CD4-positive, alpha-beta T cell (primary cell): ENCODE data around the gene USP9X. TPM values are rescaled to one million over a fixed set of nuclear protein-coding genes. Genes with fewer than 3 reads are reported as not detected.
"Not testable (repeated sequence)": the region's sequence is repeated elsewhere in the genome, so short reads cannot be mapped to it uniquely, and the experiment has no call there.

Experiments used
- ATAC-seq: fragments of 200-7000 bp; cut with Tn5 transposase; one replicate; pipeline ENCODE4 v1.10.0; 2022; ENCODE audit warnings: mild to moderate bottlenecking; ENCODE audit not compliant: poor library complexity
- CTCF ChIA-PET: fragments of 350-600 bp; sonication (Branson Sonifier 250); formaldehyde crosslinking; loops from one replicate; lab custom pipeline; 2021; ENCODE audit warnings: antibody characterized with exemption, inconsistent platforms; lab: Charles Lee
- POLR2A ChIA-PET: fragments of 350-600 bp; sonication (Branson Sonifier 250); formaldehyde crosslinking; loops from one replicate; lab custom pipeline; 2021; ENCODE audit warnings: antibody characterized with exemption, inconsistent platforms; lab: Charles Lee
- DNase-seq, 14 experiments: peaks; one replicate each; pipeline ENCODE4 v3.0.0-alpha.2; 2013 to 2020; ENCODE audit warnings: mixed read lengths in 2 of 14
- H3K27ac ChIP-seq, 2 donors: one replicate each; pipeline versions ENCODE4 v1.5.1 to v1.7.0; 2013; ENCODE audit warnings: low read length in 2 of 2, low read depth in 1 of 2, mild to moderate bottlenecking in 1 of 2
- H3K27me3 ChIP-seq, 2 experiments: 1 replicate in 1 of 2; 2 replicates in 1 of 2; pipeline versions ENCODE4 v1.6.1 to v1.7.0; 2013; ENCODE audit warnings: low read length in 2 of 2, control low read depth in 1 of 2, mild to moderate bottlenecking in 1 of 2, moderate library complexity in 1 of 2; ENCODE audit not compliant: insufficient read depth in 2 of 2, control insufficient read depth in 1 of 2
- H3K36me3 ChIP-seq: one replicate; pipeline ENCODE4 v1.6.1; 2013; ENCODE audit warnings: low read length, control low read depth; ENCODE audit not compliant: insufficient read depth
- H3K4me1 ChIP-seq: one replicate; pipeline ENCODE4 v1.6.1; 2013; ENCODE audit warnings: low read length, control low read depth; ENCODE audit not compliant: insufficient read depth
- H3K4me3 ChIP-seq: one replicate; pipeline ENCODE4 v1.5.1; 2013; ENCODE audit warnings: mild to moderate bottlenecking, low read length, moderate library complexity
- H3K9me3 ChIP-seq, 2 experiments: 1 replicate in 1 of 2; 2 replicates in 1 of 2; pipeline versions ENCODE4 v1.6.1 to v1.7.0; 2013; ENCODE audit warnings: low read length in 2 of 2, mild to moderate bottlenecking in 2 of 2, control low read depth in 1 of 2, moderate library complexity in 1 of 2; ENCODE audit not compliant: control insufficient read depth in 1 of 2, insufficient read depth in 1 of 2
- H3K27ac Mint-ChIP-seq: one replicate; pipeline ENCODE4 v1.8.0; 2020; ENCODE audit warnings: mixed read lengths
- H3K27me3 Mint-ChIP-seq: one replicate; pipeline ENCODE4 v1.8.0; 2021; ENCODE audit warnings: mixed read lengths
- H3K36me3 Mint-ChIP-seq: one replicate; pipeline ENCODE4 v1.8.0; 2021; ENCODE audit warnings: low read depth, mixed read lengths
- H3K4me1 Mint-ChIP-seq: one replicate; pipeline ENCODE4 v1.8.0; 2021; ENCODE audit warnings: low read depth, mixed read lengths
- H3K4me3 Mint-ChIP-seq: one replicate; pipeline ENCODE4 v1.8.0; 2020; ENCODE audit warnings: mild to moderate bottlenecking, mixed read lengths
- H3K9me3 Mint-ChIP-seq: one replicate; pipeline ENCODE4 v1.8.0; 2020; ENCODE audit warnings: mixed read lengths
- CTCF ChIP-seq: fragments of 200-600 bp; IDR thresholded peaks from one replicate; pipeline ENCODE4 v1.8.0; 2022; ENCODE audit warnings: antibody characterized with exemption, mild to moderate bottlenecking
- intact Hi-C, 2 experiments: fragments of 100-400 bp; cut with DNase I in 1 of 2; cut with micrococcal nuclease in 1 of 2; formaldehyde crosslinking; loops; one replicate each; pipeline versions ENCODE4 v1.15.1 to v1.9.0; 2023 to 2025; cut with DNase I, micrococcal nuclease
- total RNA-seq, 174 experiments: library from RNA in 2 of 174; stranded (reverse) in 2 of 174; gene quantifications; one replicate each; pipeline ENCODE4 v1.2.3 and lab custom pipeline; 2021 to 2026

Gene USP9X
- total RNA-seq, 2 experiments from 2014 or later, result 70.4 to 74.8 TPM

- H3K27ac ChIP-seq, result no peak overlapping the region
- ATAC-seq, result no peak
- no peaks in the 10 kb centered on the region for H3K9me3 Mint-ChIP-seq
These were observed 25.8 kb downstream of the USP9X start for GRCh38 chrX:41110801-41111625.

DNA sequence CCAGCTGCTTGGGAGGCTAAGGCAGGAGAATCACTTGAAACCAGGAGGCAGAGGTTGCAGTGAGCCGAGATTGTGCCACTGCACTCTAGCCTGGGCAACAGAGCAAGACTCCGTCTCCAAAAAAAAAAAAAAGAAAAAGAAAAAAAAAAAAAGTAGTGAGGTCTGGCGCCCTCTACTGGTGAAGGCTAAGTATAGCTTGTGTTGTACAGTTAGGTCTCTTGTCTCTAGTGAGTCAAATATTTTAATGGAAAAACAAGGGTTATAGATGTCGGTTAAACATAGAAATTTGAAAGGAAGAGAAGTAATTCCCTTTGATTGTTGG, 29.8 kb downstream of the USP9X start:
- not testable (repeated sequence) for H3K27ac ChIP-seq, H3K4me3 ChIP-seq, H3K9me3 ChIP-seq, H3K36me3 Mint-ChIP-seq, H3K36me3 ChIP-seq, H3K9me3 Mint-ChIP-seq, H3K27me3 ChIP-seq, H3K27me3 Mint-ChIP-seq
- DNase-seq, result peak in 7 of 14 experiments; percentile 1 to 73 (median 46)
- Mint-ChIP-seq H3K4me1 (peaks cover 79% of the 10 kb centered on the region), H3K27ac (peak overlapping the region; percentile 69), H3K4me3 (peak overlapping the region; percentile 50)
- peak; percentile 40 for ATAC-seq
- peaks cover 36% of the 10 kb centered on the region for H3K4me1 ChIP-seq
- ChIA-PET POLR2A (interaction anchor here (0.6 to 5.6 kb wide), 7 partner anchors 15 to 237 kb away, joined by 4 to 48 read pairs (median 5); partner anchors contain the start of gene USP9X), CTCF (interaction anchor here (0.6 to 4.1 kb wide), 30 partner anchors 8 to 1260 kb away, joined by 3 to 29 read pairs (median 3); partner anchors contain the start of gene USP9X)
- intact Hi-C loops, result loop anchor here (1.0 to 10.0 kb wide), 9 partner anchors 18 to 463 kb away; no protein-coding TSS in a partner anchor
- peak; percentile 61 for TF ChIP-seq CTCF

More at GRCh38 chrX:41110801-41111625, 25.8 kb downstream of the USP9X start:
- H3K27ac Mint-ChIP-seq, result peak overlapping the region; percentile 69
- H3K4me3 Mint-ChIP-seq, result peak overlapping the region; percentile 69
- TF ChIP-seq CTCF, result no peak
- peak in 2 of 14 experiments; percentile 23 to 34 for DNase-seq
- ChIA-PET CTCF (interaction anchor here (1.5 kb wide), 1 partner anchor 20 kb away, joined by 4 read pairs; no protein-coding TSS in a partner anchor), POLR2A (interaction anchor here (1.5 to 2.6 kb wide), 2 partner anchors 22 to 26 kb away, joined by 6 to 15 read pairs; partner anchors contain the start of gene USP9X)
- no peak overlapping the region for H3K4me3 ChIP-seq
- H3K4me1 Mint-ChIP-seq, result peaks cover 76% of the 10 kb centered on the region
- peaks cover 14% of the 10 kb centered on the region for H3K36me3 Mint-ChIP-seq
- H3K27me3 ChIP-seq, result no peaks in the 10 kb centered on the region
- H3K4me1 ChIP-seq, result peaks cover 21% of the 10 kb centered on the region
- peaks cover 0 to 5% of the 10 kb centered on the region in 2 experiments for H3K9me3 ChIP-seq
- no peaks in the 10 kb centered on the region for H3K36me3 ChIP-seq
- no peaks in the 10 kb centered on the region for H3K27me3 Mint-ChIP-seq
- intact Hi-C loops, result loop anchor here in 1 of 2 experiments (5.0 to 10.0 kb wide), 3 partner anchors 96 to 316 kb away; no protein-coding TSS in a partner anchor

GRCh38 chrX:41116948-41117347, 31.7 kb downstream of the USP9X start:
- Mint-ChIP-seq H3K27ac (peak overlapping the region; percentile 80), H3K4me1 (peaks cover 74% of the 10 kb centered on the region)
- CTCF ChIA-PET, result interaction anchor here (3.1 kb wide), 1 partner anchor 239 kb away, joined by 23 read pairs; no protein-coding TSS in a partner anchor

More at GRCh38 chrX:41116948-41117347, 31.7 kb downstream of the USP9X start:
- no peaks in the 10 kb centered on the region for H3K27me3 Mint-ChIP-seq
- Histone ChIP-seq H3K9me3 (no peaks in the 10 kb centered on the region), H3K4me1 (peaks cover 31% of the 10 kb centered on the region), H3K4me3 (no peak overlapping the region), H3K27ac (no peak overlapping the region), H3K36me3 (no peaks in the 10 kb centered on the region), H3K27me3 (no peaks in the 10 kb centered on the region)
- ATAC-seq (peak; percentile 62), DNase-seq (peak in 3 of 14 experiments; percentile 51 to 76 (median 64))
- peak overlapping the region; percentile 64 for H3K4me3 Mint-ChIP-seq
- no peaks in the 10 kb centered on the region for H3K9me3 Mint-ChIP-seq
- intact Hi-C loops, result loop anchor here (5.0 to 10.0 kb wide), 5 partner anchors 102 to 465 kb away; no protein-coding TSS in a partner anchor
- TF ChIP-seq CTCF, result no peak
- H3K36me3 Mint-ChIP-seq, result no peaks in the 10 kb centered on the region
- POLR2A ChIA-PET, result interaction anchor here (0.8 to 5.6 kb wide), 5 partner anchors 10 to 382 kb away, joined by 3 to 48 read pairs (median 4); partner anchors contain the start of genes MED14 and USP9X
